GM18868 (cell line): ENCODE data around the gene ABTB1.
"Not testable (repeated sequence)": the region's sequence is repeated elsewhere in the genome, so short reads cannot be mapped to it uniquely, and the experiment has no call there.

Experiments
- ATAC-seq: cut with Tn5 transposase; IDR thresholded peaks from one replicate; pipeline ENCODE4 v1.9.1; 2021; ENCODE audit warnings: mild to moderate bottlenecking, moderate library complexity; ENCODE audit not compliant: unreplicated experiment

The ABTB1 gene

GRCh38 chr3:127670761-127671522, 1.8 kb upstream of the ABTB1 start:
- ATAC-seq, result no peak

- ATAC-seq, result peak; percentile 21
These were observed 976 bp upstream of the ABTB1 start for GRCh38 chr3:127671523-127672428.

GRCh38 chr3:127673191-127674100, 694 bp downstream of the ABTB1 start:
- ATAC-seq, result peak; percentile 36

GRCh38 chr3:127674101-127674721, 1.5 kb downstream of the ABTB1 start:
- no peak for ATAC-seq

- ATAC-seq, result no peak
These were observed 2.0 kb downstream of the ABTB1 start for GRCh38 chr3:127674790-127675189.

- no peak for ATAC-seq
These were observed 3.1 kb downstream of the ABTB1 start for GRCh38 chr3:127675651-127676391.

- ATAC-seq, result no peak
These were observed 3.7 kb downstream of the ABTB1 start for GRCh38 chr3:127676456-127676855.

GRCh38 chr3:127676921-127677351, 4.2 kb downstream of the ABTB1 start:
- ATAC-seq, result no peak

GRCh38 chr3:127677541-127678314, 5.0 kb downstream of the ABTB1 start:
- ATAC-seq, result no peak

- ATAC-seq, result no peak
These were observed 5.5 kb downstream of the ABTB1 start for GRCh38 chr3:127678315-127678599.

GRCh38 chr3:127678611-127679533, 6.1 kb downstream of the ABTB1 start:
- ATAC-seq, result no peak

GRCh38 chr3:127679534-127680145, 6.9 kb downstream of the ABTB1 start:
- ATAC-seq, result no peak

- no peak for ATAC-seq
These were observed 7.5 kb downstream of the ABTB1 start for GRCh38 chr3:127680146-127680661.

- ATAC-seq, result no peak
These were observed 8.1 kb downstream of the ABTB1 start for GRCh38 chr3:127680798-127681221.

GRCh38 chr3:127682175-127682554, 9.4 kb downstream of the ABTB1 start:
- not testable (repeated sequence) for ATAC-seq

GRCh38 chr3:127682561-127682960, 9.8 kb downstream of the ABTB1 start:
- no peak for ATAC-seq
